HL-60/S4 (cell line): Measurements from ENCODE around the gene NDUFS3.
"Not testable (repeated sequence)": the region's sequence is repeated elsewhere in the genome, so short reads cannot be mapped to it uniquely, and the experiment has no call there.

ENCODE experiments used
- in situ Hi-C: fragments of 300-500 bp; cut with MboI; formaldehyde crosslinking; loops from 2 replicates; pipeline ENCODE4 v1.14.3; 2022; ENCODE audit warnings: low sequenced_read_pairs

NDUFS3 gene

GRCh38 chr11:47578524-47579494 is at the start of gene NDUFS3, which contains the start of gene KBTBD4:
NDUFS3 (plus strand) TSS chr11:47579074; CDS start chr11:47579092, 18 bp downstream.
KBTBD4 (minus strand) TSS chr11:47578970; CDS start chr11:47578951, 19 bp downstream.
- in situ Hi-C loops, result no loop called here

- in situ Hi-C loops, result no loop called here
Measured at GRCh38 chr11:47529951-47530350, 48.9 kb upstream of the NDUFS3 start.

- in situ Hi-C loops, result not testable (repeated sequence)
Measured at GRCh38 chr11:47530721-47531120, 48.2 kb upstream of the NDUFS3 start.

- in situ Hi-C loops, result no loop called here
Measured at GRCh38 chr11:47531666-47532065, 47.2 kb upstream of the NDUFS3 start.

GRCh38 chr11:47532597-47533213 is 46.2 kb upstream of the NDUFS3 start:
- in situ Hi-C loops, result no loop called here

- in situ Hi-C loops, result no loop called here
Measured at GRCh38 chr11:47533690-47534151, 45.2 kb upstream of the NDUFS3 start.

- in situ Hi-C loops, result no loop called here
Measured at GRCh38 chr11:47534704-47535251, 44.1 kb upstream of the NDUFS3 start.

- in situ Hi-C loops, result no loop called here
Measured at GRCh38 chr11:47536915-47537314, 42.0 kb upstream of the NDUFS3 start.

GRCh38 chr11:47538741-47539565 is 39.9 kb upstream of the NDUFS3 start:
- in situ Hi-C loops, result no loop called here

GRCh38 chr11:47539681-47540039 is 39.2 kb upstream of the NDUFS3 start:
- in situ Hi-C loops, result no loop called here

- in situ Hi-C loops, result no loop called here
Measured at GRCh38 chr11:47541070-47541469, 37.8 kb upstream of the NDUFS3 start.

- in situ Hi-C loops, result no loop called here
Measured at GRCh38 chr11:47545298-47545697, 33.6 kb upstream of the NDUFS3 start.

GRCh38 chr11:47546274-47546673 is 32.6 kb upstream of the NDUFS3 start:
- in situ Hi-C loops, result not testable (repeated sequence)

- in situ Hi-C loops, result no loop called here
Measured at GRCh38 chr11:47550288-47551047, 28.4 kb upstream of the NDUFS3 start.

- in situ Hi-C loops, result no loop called here
Measured at GRCh38 chr11:47551086-47551485, 27.8 kb upstream of the NDUFS3 start.

GRCh38 chr11:47552056-47552565 is 26.8 kb upstream of the NDUFS3 start:
- in situ Hi-C loops, result no loop called here

GRCh38 chr11:47552566-47553405 is 26.1 kb upstream of the NDUFS3 start, which contains the start of gene CELF1:
CELF1 (minus strand) TSS chr11:47553132; CDS start chr11:47499523, 53,609 bp downstream.
- in situ Hi-C loops, result no loop called here

- in situ Hi-C loops, result no loop called here
Measured at GRCh38 chr11:47553406-47553743, 25.5 kb upstream of the NDUFS3 start.

- in situ Hi-C loops, result not testable (repeated sequence)
Measured at GRCh38 chr11:47557004-47557403, 21.9 kb upstream of the NDUFS3 start.
